Measurements from ENCODE around the gene NOXA1. TPM values are rescaled to one million over a fixed set of nuclear protein-coding genes. Genes with fewer than 3 reads are reported as not detected.

The NOXA1 gene
- total RNA-seq, 4 donors from 2014 or later, result 1.1 to 4.2 (median 3.0) TPM

GRCh38 chr9:137397675-137398423 lies 25.3 kb upstream of the NOXA1 start:
- no peaks in the 10 kb centered on the region for H3K27me3 ChIP-seq
- H3K27ac ChIP-seq, result no peak overlapping the region
- H3K9me3 ChIP-seq, result no peaks in the 10 kb centered on the region
- H3K36me3 ChIP-seq, result peaks cover 0 to 47% of the 10 kb centered on the region in 2 donors
- H3K4me3 ChIP-seq, result no peak overlapping the region
- TF ChIP-seq EP300 (IDR thresholded peaks at IDR 0.05) (no peak), POLR2A (IDR thresholded peaks at IDR 0.05) (no peak), POLR2AphosphoS5 (IDR thresholded peaks at IDR 0.05) (no peak), CTCF (IDR thresholded peaks at IDR 0.05) (no peak)
- ATAC-seq, result no peak
- no peaks in the 10 kb centered on the region for H3K4me1 ChIP-seq
- 90% methylated on average over 10 to 13 of the region's 20 CpGs for WGBS, 2 donors (ENCODE audit: low coverage in 1 of 2)

GRCh38 chr9:137398561-137399468 lies 24.4 kb upstream of the NOXA1 start:
- H3K9me3 ChIP-seq, result no peaks in the 10 kb centered on the region
- peaks cover 0 to 42% of the 10 kb centered on the region in 2 donors for H3K36me3 ChIP-seq
- H3K4me3 ChIP-seq, result no peak overlapping the region
- H3K27ac ChIP-seq, result no peak overlapping the region
- TF ChIP-seq POLR2AphosphoS5 (IDR thresholded peaks at IDR 0.05) (no peak), POLR2A (IDR thresholded peaks at IDR 0.05) (no peak), EP300 (IDR thresholded peaks at IDR 0.05) (no peak), CTCF (IDR thresholded peaks at IDR 0.05) (no peak)
- no peaks in the 10 kb centered on the region for H3K27me3 ChIP-seq
- 96% methylated on average over 29 to 30 of the region's 60 CpGs for WGBS, 2 donors (ENCODE audit: low coverage in 1 of 2)
- no peak for ATAC-seq
- H3K4me1 ChIP-seq, result no peaks in the 10 kb centered on the region

GRCh38 chr9:137402746-137403145 lies 20.4 kb upstream of the NOXA1 start:
- no peak for ATAC-seq
- H3K27ac ChIP-seq, result no peak overlapping the region
- peaks cover 0 to 19% of the 10 kb centered on the region in 2 donors for H3K36me3 ChIP-seq
- TF ChIP-seq EP300 (IDR thresholded peaks at IDR 0.05), result no peak
- TF ChIP-seq POLR2AphosphoS5 (IDR thresholded peaks at IDR 0.05), result no peak
- no peak for TF ChIP-seq POLR2A (IDR thresholded peaks at IDR 0.05)
- TF ChIP-seq CTCF (IDR thresholded peaks at IDR 0.05), result no peak
- no peaks in the 10 kb centered on the region for H3K9me3 ChIP-seq
- peaks cover 5% of the 10 kb centered on the region for H3K27me3 ChIP-seq
- 75% methylated on average over 2 of the region's 11 CpGs; no CpG with 5 or more reads in 1 of the 2 donors for whole genome bisulfite sequencing, 2 donors (ENCODE audit: low coverage in 1 of 2)
- H3K4me1 ChIP-seq, result peaks cover 0 to 20% (median 13%) of the 10 kb centered on the region in 3 donors
- H3K4me3 ChIP-seq, result no peak overlapping the region

GRCh38 chr9:137403269-137403668 lies 19.9 kb upstream of the NOXA1 start:
- no peak for ATAC-seq
- peaks cover 5% of the 10 kb centered on the region for H3K27me3 ChIP-seq
- H3K36me3 ChIP-seq, result peaks cover 0 to 19% of the 10 kb centered on the region in 2 donors
- H3K4me3 ChIP-seq, result no peak overlapping the region
- no peak overlapping the region for H3K27ac ChIP-seq
- peaks cover 0 to 21% (median 13%) of the 10 kb centered on the region in 3 donors for H3K4me1 ChIP-seq
- 100% methylated on average over 1 of the region's 15 CpGs; no CpG with 5 or more reads in 1 of the 2 donors for WGBS, 2 donors (ENCODE audit: low coverage in 1 of 2)
- H3K9me3 ChIP-seq, result no peaks in the 10 kb centered on the region
- TF ChIP-seq EP300 (IDR thresholded peaks at IDR 0.05), result no peak
- TF ChIP-seq POLR2AphosphoS5 (IDR thresholded peaks at IDR 0.05), result no peak
- TF ChIP-seq CTCF (IDR thresholded peaks at IDR 0.05), result no peak
